NB4 (cell line): ENCODE results near the gene OR2S2.

ENCODE experiments used
- DNase-seq: peaks from one replicate; pipeline ENCODE4 v3.0.0; 2010; ENCODE audit warnings: low read depth
- H3K4me3 ChIP-seq: one replicate; pipeline ENCODE4 v1.5.1; 2011; ENCODE audit warnings: mild to moderate bottlenecking, low read depth, low read length, moderate library complexity
- CTCF ChIP-seq: IDR thresholded peaks from one replicate; pipeline ENCODE4 v1.5.1; 2012; ENCODE audit warnings: low read depth, low read length
- MAX ChIP-seq: IDR thresholded peaks from 2 replicates; pipeline ENCODE4 v1.6.1; 2011; ENCODE audit warnings: low read depth, low read length
- MYC ChIP-seq: IDR thresholded peaks from 2 replicates; pipeline ENCODE4 v1.6.1; 2011; ENCODE audit warnings: low read depth, low read length
- POLR2A ChIP-seq: IDR thresholded peaks from 2 replicates; pipeline ENCODE4 v1.6.1; 2011; ENCODE audit warnings: mild to moderate bottlenecking; ENCODE audit not compliant: insufficient read length; ENCODE audit errors: extremely low read depth

Gene OR2S2

GRCh38 chr9:35912791-35913400 lies 45.1 kb downstream of the OR2S2 start:
- no peak for DNase-seq
- H3K4me3 ChIP-seq, result no peak overlapping the region
- no peak for TF ChIP-seq MYC
- no peak for TF ChIP-seq MAX
- no peak for TF ChIP-seq POLR2A
- TF ChIP-seq CTCF, result no peak

GRCh38 chr9:35911690-35912089 lies 46.3 kb downstream of the OR2S2 start:
- TF ChIP-seq CTCF (no peak), POLR2A (no peak)
- no peak overlapping the region for H3K4me3 ChIP-seq
- DNase-seq, result no peak

GRCh38 chr9:35910613-35911359 lies 47.2 kb downstream of the OR2S2 start:
- DNase-seq, result peak; percentile 39
- no peak overlapping the region for H3K4me3 ChIP-seq
- TF ChIP-seq MAX, result no peak
- TF ChIP-seq POLR2A, result no peak
- TF ChIP-seq MYC, result no peak
- TF ChIP-seq CTCF, result peak; percentile 39

GRCh38 chr9:35909687-35910612 lies 48.0 kb downstream of the OR2S2 start:
- no peak for TF ChIP-seq MAX
- TF ChIP-seq POLR2A, result no peak
- no peak for TF ChIP-seq CTCF
- no peak for TF ChIP-seq MYC
- DNase-seq, result no peak
- H3K4me3 ChIP-seq, result no peak overlapping the region

- no peak for TF ChIP-seq MAX
- no peak for TF ChIP-seq POLR2A
- no peak for TF ChIP-seq MYC
- TF ChIP-seq CTCF, result no peak
- no peak for DNase-seq
- H3K4me3 ChIP-seq, result no peak within 1 kb of the TSS
Observed at GRCh38 chr9:35909274-35909673, 48.7 kb downstream of the OR2S2 start, which contains the start of gene SPAAR. TSS of gene SPAAR (plus strand) at chr9:35909490. CDS start at chr9:35910464, 974 bp downstream.
